HG03045 (cell line): ENCODE measurements around the gene BLTP2.

Experiments used
- ATAC-seq: cut with Tn5 transposase; IDR thresholded peaks from one replicate; pipeline ENCODE4 v1.9.1; 2021; ENCODE audit warnings: mild to moderate bottlenecking, moderate library complexity; ENCODE audit not compliant: unreplicated experiment

Gene BLTP2

DNA sequence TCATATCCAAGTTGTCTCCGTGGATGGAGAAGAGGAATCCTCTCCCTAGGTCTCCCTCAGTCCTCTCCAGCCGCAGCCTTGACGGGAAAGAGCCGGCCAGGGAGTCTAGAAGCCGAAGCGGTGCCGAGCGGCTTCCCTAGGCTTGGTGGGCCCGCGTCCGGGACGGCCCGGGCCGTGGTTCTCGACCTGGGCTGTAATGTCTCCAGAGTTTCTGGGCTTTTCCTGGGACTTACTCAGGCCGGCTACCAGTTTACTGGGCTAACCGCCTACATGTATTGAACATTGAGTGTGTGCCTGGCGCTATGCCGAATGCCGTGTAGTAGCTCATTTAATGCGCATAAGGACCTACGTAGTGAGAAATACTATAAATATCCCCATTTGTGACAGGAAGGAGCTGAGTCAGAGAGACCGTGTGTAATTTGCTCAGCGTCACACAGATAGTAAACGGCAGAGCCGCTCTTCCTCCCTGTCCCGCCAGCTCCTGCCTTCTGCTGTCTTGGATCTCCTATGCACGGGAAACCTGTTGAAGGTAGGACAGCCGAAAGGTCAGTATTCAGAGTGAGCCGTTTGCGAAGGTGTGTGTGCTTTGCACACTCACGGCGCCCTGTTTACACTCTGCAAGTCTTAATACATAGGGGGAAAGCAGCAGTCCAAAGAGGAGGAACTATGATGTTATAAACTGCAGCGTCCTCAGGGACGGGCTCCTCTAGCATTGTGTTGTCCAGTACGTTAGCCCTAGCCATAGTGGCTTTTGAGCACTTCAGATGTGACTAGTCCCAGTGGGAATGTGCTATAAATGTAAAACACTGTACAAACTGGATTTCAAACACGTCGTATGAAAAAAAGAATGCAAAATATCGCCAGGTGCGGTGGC lies 45.4 kb downstream of the BLTP2 start:
- peak; percentile 41 for ATAC-seq

DNA sequence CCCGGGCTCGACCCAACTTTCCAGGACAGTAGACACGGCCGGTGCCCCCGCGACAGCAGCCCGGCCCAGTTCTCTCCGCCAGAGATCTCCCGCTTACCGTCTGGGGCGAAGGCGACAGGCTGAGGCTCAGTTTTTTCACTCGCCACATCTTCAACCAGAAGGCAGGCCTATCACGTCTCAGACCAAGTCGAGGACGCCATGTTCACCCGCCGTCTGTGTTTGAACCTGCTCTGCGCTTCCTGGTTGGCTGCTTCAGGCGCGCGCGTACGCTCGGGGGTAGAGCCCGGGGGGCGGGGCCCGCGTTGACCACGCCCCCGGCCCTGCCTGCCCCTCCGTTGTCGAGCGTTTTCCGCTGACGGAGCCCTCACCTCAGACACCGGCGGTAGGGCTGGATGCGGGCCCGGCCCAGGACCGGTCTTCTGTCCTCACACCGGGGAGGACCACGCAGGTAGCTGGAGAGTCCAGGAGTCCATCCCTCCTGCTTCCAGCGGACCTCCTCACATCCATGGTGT lies 46.1 kb downstream of the BLTP2 start, which contains the start of gene SPAG5:
Gene SPAG5 (minus strand): TSS at position 227 of the 512 bp plus-strand sequence. CDS start 79 bp downstream, at position 148.
- peak; percentile 76 for ATAC-seq

DNA sequence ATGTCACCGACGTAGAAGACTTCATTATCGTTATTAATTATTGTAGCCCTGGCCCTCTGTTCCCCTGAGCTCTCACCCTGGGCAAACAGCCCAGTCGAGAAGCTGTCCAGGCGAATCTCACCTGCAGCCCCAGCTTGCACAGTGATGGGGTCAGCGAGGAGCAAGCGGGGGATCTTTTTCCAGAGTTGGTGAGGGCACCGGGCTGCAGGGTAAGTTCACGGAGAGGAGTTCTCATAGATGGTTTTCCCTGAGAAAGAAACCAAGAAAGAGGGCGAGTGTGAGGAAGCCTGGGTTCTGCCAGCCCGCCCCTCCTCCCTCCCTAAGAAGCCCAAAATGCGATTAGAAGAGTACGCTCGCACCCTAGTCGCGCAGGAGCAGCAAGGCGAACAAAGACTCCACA lies 46.6 kb downstream of the BLTP2 start:
- ATAC-seq: no peak

DNA sequence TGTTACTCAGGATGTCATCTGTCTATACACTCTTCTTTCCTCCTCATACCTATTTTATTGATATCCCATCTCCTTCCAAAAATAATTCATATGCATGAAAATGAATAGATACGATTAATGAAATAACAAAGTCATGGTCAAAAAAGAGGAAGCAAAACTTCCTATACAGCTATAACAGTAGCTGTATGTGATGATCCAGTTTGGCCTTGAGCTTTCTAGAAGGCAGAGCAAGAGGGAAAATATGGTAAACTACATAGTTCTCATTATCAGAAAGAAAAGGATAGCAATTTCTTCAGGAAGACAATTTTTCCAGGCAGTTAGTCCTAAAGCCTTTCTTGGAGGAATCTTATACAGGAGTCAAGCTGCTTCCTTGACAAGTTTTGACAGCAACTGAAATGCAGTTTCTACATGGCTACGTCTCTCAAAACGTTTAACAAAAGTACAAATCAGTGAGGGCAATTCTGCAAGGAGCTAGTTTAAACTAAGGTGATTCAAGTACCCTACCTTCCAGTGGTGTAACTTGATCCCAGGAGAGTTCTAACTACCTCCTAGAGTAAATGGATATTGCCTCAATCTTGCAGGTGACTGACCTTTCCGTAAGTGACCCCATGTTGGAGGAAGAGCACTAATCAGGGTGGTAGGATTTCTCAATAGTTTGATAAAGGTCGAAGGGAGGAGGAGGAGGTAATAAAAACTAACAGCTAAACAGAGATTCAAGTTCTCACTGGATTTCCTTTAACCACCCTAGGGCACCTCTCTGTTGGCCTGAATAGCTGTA lies 47.2 kb downstream of the BLTP2 start:
- no peak for ATAC-seq
